GM10847 (cell line): ENCODE data around the gene EVC.

Source experiments
- POLR2A ChIP-seq: IDR thresholded peaks from 2 replicates; pipeline ENCODE4 v1.6.1; 2011; ENCODE audit not compliant: insufficient read length; ENCODE audit errors: extremely low read depth

EVC gene

GRCh38 chr4:5805270-5805669 lies 94.3 kb downstream of the EVC start:
- TF ChIP-seq POLR2A, result no peak

GRCh38 chr4:5808081-5808741 lies 97.2 kb downstream of the EVC start:
- no peak for TF ChIP-seq POLR2A

GRCh38 chr4:5809216-5809776 lies 98.3 kb downstream of the EVC start:
- no peak for TF ChIP-seq POLR2A

- no peak for TF ChIP-seq POLR2A
These were observed 99.2 kb downstream of the EVC start for GRCh38 chr4:5810151-5810550.

GRCh38 chr4:5810770-5811430 lies 99.9 kb downstream of the EVC start:
- no peak for TF ChIP-seq POLR2A

- TF ChIP-seq POLR2A, result no peak
These were observed 101.7 kb downstream of the EVC start for GRCh38 chr4:5812506-5813229.

GRCh38 chr4:5813882-5814255 lies 102.9 kb downstream of the EVC start:
- TF ChIP-seq POLR2A, result no peak

GRCh38 chr4:5814421-5814820 lies 103.4 kb downstream of the EVC start:
- no peak for TF ChIP-seq POLR2A

- TF ChIP-seq POLR2A, result no peak
These were observed 104.6 kb downstream of the EVC start for GRCh38 chr4:5815641-5816040.

- no peak for TF ChIP-seq POLR2A
These were observed 105.1 kb downstream of the EVC start for GRCh38 chr4:5816101-5816500.

GRCh38 chr4:5816851-5817375 lies 105.9 kb downstream of the EVC start:
- TF ChIP-seq POLR2A, result no peak

GRCh38 chr4:5821665-5822358 lies 110.8 kb downstream of the EVC start:
- TF ChIP-seq POLR2A, result no peak

- TF ChIP-seq POLR2A, result no peak
These were observed 111.6 kb downstream of the EVC start for GRCh38 chr4:5822619-5823018.

GRCh38 chr4:5823542-5824211 lies 112.7 kb downstream of the EVC start:
- TF ChIP-seq POLR2A, result no peak

GRCh38 chr4:5824227-5824626 lies 113.2 kb downstream of the EVC start:
- no peak for TF ChIP-seq POLR2A
